OCI-LY7 (cell line): ENCODE results near the gene SEPHS1. TPM values are rescaled to one million over a fixed set of nuclear protein-coding genes. Genes with fewer than 3 reads are reported as not detected.

ENCODE experiments used
- BruUV-seq: library from RNA; stranded (reverse); fragments of 400-500 nt; replicated peaks from 2 replicates; lab custom pipeline; 2021; lab: Mats Ljungman, UMichigan
- CTCF ChIA-PET: fragments of 300-600 bp; sonication (Branson Sonifier 250); formaldehyde crosslinking; loops from one replicate; lab custom pipeline; 2022; ENCODE audit warnings: antibody characterized with exemption; ENCODE audit not compliant: unreplicated experiment; lab: Charles Lee
- POLR2A ChIA-PET: fragments of 300-600 bp; sonication (Branson Sonifier 250); formaldehyde crosslinking; loops from one replicate; lab custom pipeline; 2022; ENCODE audit warnings: antibody characterized with exemption; lab: Charles Lee
- DNase-seq: peaks from one replicate; pipeline ENCODE4 v3.0.0-alpha.2; 2015; ENCODE audit warnings: low spot score
- H2AFZ ChIP-seq: fragments of 200-600 bp; sonication (generic), shearing (Covaris generic); 2 replicates; pipeline ENCODE4 v1.6.1; 2014; ENCODE audit warnings: mild to moderate bottlenecking, antibody characterized with exemption, low read length, moderate library complexity
- H3K27ac ChIP-seq: fragments of 200-600 bp; sonication (generic); 2 replicates; pipeline ENCODE4 v1.5.1; 2014; ENCODE audit warnings: mixed run types, low read depth, mild to moderate bottlenecking, moderate library complexity, low read length, inconsistent platforms; ENCODE audit not compliant: poor library complexity, severe bottlenecking
- H3K36me3 ChIP-seq: fragments of 200-600 bp; sonication (generic); 2 replicates; pipeline ENCODE4 v1.6.1; 2014; ENCODE audit warnings: mild to moderate bottlenecking, antibody characterized with exemption, low read length, moderate library complexity, mixed read lengths; ENCODE audit not compliant: insufficient read depth
- H3K4me1 ChIP-seq: fragments of 200-600 bp; sonication (generic); 2 replicates; pipeline ENCODE4 v1.5.1; 2014; ENCODE audit warnings: mild to moderate bottlenecking, low read length; ENCODE audit not compliant: insufficient read depth, poor library complexity, severe bottlenecking
- H3K4me2 ChIP-seq: fragments of 200-600 bp; sonication (generic); 2 replicates; pipeline ENCODE4 v1.6.1; 2014; ENCODE audit warnings: mild to moderate bottlenecking, low read length
- H3K4me3 ChIP-seq: fragments of 200-600 bp; sonication (generic); 2 replicates; pipeline ENCODE4 v1.5.1; 2014; ENCODE audit warnings: mild to moderate bottlenecking, low read depth, low read length; ENCODE audit not compliant: poor library complexity, severe bottlenecking
- H3K79me2 ChIP-seq: fragments of 200-600 bp; sonication (generic); 2 replicates; pipeline ENCODE4 v1.6.1; 2016; ENCODE audit warnings: low read depth, mild to moderate bottlenecking, low read length, moderate library complexity, mixed read lengths; ENCODE audit not compliant: insufficient read depth
- H3K9me2 ChIP-seq: fragments of 200-600 bp; sonication (generic); 2 replicates; pipeline ENCODE4 v1.6.1; 2016; ENCODE audit warnings: mild to moderate bottlenecking, low read length, mixed read lengths; ENCODE audit not compliant: insufficient read depth
- H3K9me3 ChIP-seq: fragments of 200-600 bp; sonication (generic); 2 replicates; pipeline ENCODE4 v1.6.1; 2014; ENCODE audit warnings: mild to moderate bottlenecking, mixed run types, low read length, mixed read lengths
- H4K20me1 ChIP-seq: fragments of 200-600 bp; sonication (generic); 2 replicates; pipeline ENCODE4 v1.6.1; 2014; ENCODE audit warnings: mild to moderate bottlenecking, antibody characterized with exemption, low read length, moderate library complexity, mixed read lengths; ENCODE audit not compliant: insufficient read depth
- EZH2phosphoT487 ChIP-seq: fragments of 200-600 bp; sonication (generic); IDR thresholded peaks from 2 replicates; pipeline ENCODE4 v1.6.1; 2018; ENCODE audit warnings: low read depth, borderline replicate concordance, mild to moderate bottlenecking, mixed run types, antibody characterized with exemption, low read length, moderate library complexity, mixed read lengths
- intact Hi-C: fragments of 100-400 bp; cut with micrococcal nuclease; formaldehyde crosslinking; loops from one replicate; pipeline ENCODE4 v1.10.0; 2022; ENCODE audit not compliant: unreplicated experiment
- total RNA-seq, 2 experiments: library from RNA; depleted of rRNA in 1 of 2; stranded (reverse); fragments of >200 nt in 1 of 2; shearing (Covaris generic) in 1 of 2; gene quantifications; 2 replicates each; pipeline ENCODE4 v1.2.3, GENCODE V29; 2014 to 2022
- TF ChIP-seq, protein P1 (sequence below): fragments of 200-600 bp; sonication (generic); conservative IDR thresholded peaks from 2 replicates; pipeline ENCODE4 v1.5.1; 2014; ENCODE audit warnings: mild to moderate bottlenecking, antibody characterized with exemption, low read length, moderate library complexity, mixed read lengths

The SEPHS1 gene
- total RNA-seq, 2 experiments from 2014 or later, result 72.7 to 113 TPM

DNA sequence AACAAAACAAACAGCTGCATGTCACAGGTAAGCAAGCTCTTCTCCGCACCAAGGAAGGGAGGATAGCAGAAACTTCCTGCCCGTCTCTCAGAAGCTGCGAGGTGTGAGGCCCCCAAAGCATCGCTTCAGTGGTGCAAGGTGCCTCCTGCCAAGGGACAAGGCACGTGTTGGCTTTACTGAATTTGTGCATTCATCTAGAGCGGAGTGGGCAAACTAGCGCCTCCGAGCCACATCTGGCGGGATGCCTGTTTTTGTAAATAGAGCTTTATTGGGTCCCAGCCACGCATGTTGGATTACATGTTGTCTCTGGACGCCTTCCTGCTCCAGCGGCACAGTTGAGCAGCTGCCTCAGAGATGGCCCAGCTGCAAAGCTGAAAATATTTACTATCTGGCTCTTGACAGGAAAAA is 75.9 kb downstream of the SEPHS1 start:
- peak overlapping the region; percentile 64 for H3K4me2 ChIP-seq
- H2AFZ ChIP-seq, result peak overlapping the region; percentile 75; the same call in 1 of the 2 replicates
- intact Hi-C loops, result loop anchor here (2.0 kb wide), 1 partner anchor 75 kb away; no protein-coding TSS in a partner anchor
- ChIA-PET CTCF (interaction anchor here (1.3 kb wide), 1 partner anchor 30 kb away, joined by 5 read pairs; no protein-coding TSS in a partner anchor), POLR2A (interaction anchor here (0.5 to 2.5 kb wide), 11 partner anchors 10 to 1586 kb away, joined by 3 to 11 read pairs (median 4); partner anchors contain the start of gene PHYH)
- H3K27ac ChIP-seq, result peak overlapping the region; percentile 97
- no peaks in the 10 kb centered on the region for H3K36me3 ChIP-seq
- H3K4me1 ChIP-seq, result peaks cover 50% of the 10 kb centered on the region
- H3K79me2 ChIP-seq, result no peaks in the 10 kb centered on the region
- TF ChIP-seq, protein P1, sequence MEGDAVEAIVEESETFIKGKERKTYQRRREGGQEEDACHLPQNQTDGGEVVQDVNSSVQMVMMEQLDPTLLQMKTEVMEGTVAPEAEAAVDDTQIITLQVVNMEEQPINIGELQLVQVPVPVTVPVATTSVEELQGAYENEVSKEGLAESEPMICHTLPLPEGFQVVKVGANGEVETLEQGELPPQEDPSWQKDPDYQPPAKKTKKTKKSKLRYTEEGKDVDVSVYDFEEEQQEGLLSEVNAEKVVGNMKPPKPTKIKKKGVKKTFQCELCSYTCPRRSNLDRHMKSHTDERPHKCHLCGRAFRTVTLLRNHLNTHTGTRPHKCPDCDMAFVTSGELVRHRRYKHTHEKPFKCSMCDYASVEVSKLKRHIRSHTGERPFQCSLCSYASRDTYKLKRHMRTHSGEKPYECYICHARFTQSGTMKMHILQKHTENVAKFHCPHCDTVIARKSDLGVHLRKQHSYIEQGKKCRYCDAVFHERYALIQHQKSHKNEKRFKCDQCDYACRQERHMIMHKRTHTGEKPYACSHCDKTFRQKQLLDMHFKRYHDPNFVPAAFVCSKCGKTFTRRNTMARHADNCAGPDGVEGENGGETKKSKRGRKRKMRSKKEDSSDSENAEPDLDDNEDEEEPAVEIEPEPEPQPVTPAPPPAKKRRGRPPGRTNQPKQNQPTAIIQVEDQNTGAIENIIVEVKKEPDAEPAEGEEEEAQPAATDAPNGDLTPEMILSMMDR, result no peak
- TF ChIP-seq EZH2phosphoT487, result no peak
- H3K9me2 ChIP-seq, result no peaks in the 10 kb centered on the region
- peak overlapping the region; percentile 41 for H3K4me3 ChIP-seq
- DNase-seq, result peak; percentile 94
- no peaks in the 10 kb centered on the region for H3K9me3 ChIP-seq
- no TSS peak for BruUV-seq
- no peaks in the 10 kb centered on the region for H4K20me1 ChIP-seq

DNA sequence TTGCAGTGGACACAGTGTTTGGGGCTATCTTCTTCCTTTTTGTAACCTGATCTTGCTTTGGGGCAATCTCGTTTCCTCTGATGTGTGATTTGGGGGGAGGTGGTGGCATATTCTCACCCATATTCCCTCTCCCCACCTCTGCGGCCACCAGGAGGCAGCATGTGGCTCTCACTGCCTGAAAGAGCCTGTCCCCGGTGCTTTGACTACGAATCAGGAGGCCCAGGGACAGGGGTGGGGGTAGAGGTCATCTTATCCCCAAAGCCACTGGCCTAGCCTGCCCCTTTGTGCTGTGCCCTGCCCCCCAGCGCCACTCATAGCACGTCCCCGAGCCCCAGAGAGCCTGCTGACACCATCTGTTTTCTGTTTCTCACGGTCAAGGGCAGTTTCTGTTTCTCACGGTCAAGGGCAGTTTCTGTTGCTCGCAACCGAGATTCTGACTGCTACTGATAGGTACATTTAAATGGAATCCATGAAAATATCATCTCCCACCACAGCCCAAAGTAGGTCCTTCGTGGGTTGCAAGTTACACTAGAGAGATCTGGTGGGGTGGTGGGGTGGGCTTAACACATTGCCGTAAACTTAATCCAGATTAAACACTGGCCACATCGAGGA is 76.4 kb downstream of the SEPHS1 start:
- intact Hi-C loops, result loop anchor here (1.0 to 2.0 kb wide), 2 partner anchors 31 to 75 kb away; no protein-coding TSS in a partner anchor

More for the DNA sequence above, 76.4 kb downstream of the SEPHS1 start:
- peak overlapping the region; percentile 41 for H3K4me3 ChIP-seq
- peaks cover 50% of the 10 kb centered on the region for H3K4me1 ChIP-seq
- H3K9me2 ChIP-seq, result no peaks in the 10 kb centered on the region
- H3K9me3 ChIP-seq, result no peaks in the 10 kb centered on the region
- CTCF ChIA-PET, result no interaction called here
- H3K36me3 ChIP-seq, result no peaks in the 10 kb centered on the region
- no peaks in the 10 kb centered on the region for H4K20me1 ChIP-seq
- no TSS peak for BruUV-seq
- no peaks in the 10 kb centered on the region for H3K79me2 ChIP-seq
- POLR2A ChIA-PET, result interaction anchor here (0.5 to 2.5 kb wide), 8 partner anchors 16 to 1482 kb away, joined by 3 to 11 read pairs (median 5); partner anchors contain the start of gene PHYH
- H3K4me2 ChIP-seq, result peak overlapping the region; percentile 64
- H3K27ac ChIP-seq, result peak overlapping the region; percentile 97
- peak; percentile 78 for DNase-seq
- TF ChIP-seq, protein P1, result peak; percentile 81
- TF ChIP-seq EZH2phosphoT487, result no peak
- peak overlapping the region; percentile 75 for H2AFZ ChIP-seq
